Activated CD4-positive, alpha-beta T cell treated with anti-CD3 and anti-CD28 coated beads, Interleukin-2, amount 50 U/mL, for 48 hours (primary cell): Measurements from ENCODE around the gene DENND1B.

Source experiments
- DNase-seq, 2 experiments: peaks; one replicate each; pipeline ENCODE4 v3.0.0-alpha.2; 2020

The DENND1B gene

DNA sequence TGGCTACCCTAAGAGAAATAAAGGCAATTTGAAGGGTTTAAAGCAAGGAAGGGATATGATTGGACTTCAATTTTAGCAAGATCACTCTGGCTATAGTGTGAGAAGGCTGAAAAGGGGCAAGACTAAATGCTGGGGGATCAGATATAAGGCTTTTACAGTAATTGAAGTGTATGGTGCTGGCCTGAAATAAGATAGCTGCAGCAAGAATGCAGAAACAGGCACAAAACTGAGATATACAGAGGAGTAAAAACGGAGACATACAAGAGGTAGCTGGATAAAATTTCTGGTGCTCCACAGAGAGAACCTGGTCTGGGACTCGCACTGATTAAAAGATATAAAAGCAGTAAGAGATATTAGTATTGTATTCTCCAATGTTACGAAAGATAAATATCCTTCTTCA lies 92.0 kb downstream of the DENND1B start:
- no peak for DNase-seq

DNA sequence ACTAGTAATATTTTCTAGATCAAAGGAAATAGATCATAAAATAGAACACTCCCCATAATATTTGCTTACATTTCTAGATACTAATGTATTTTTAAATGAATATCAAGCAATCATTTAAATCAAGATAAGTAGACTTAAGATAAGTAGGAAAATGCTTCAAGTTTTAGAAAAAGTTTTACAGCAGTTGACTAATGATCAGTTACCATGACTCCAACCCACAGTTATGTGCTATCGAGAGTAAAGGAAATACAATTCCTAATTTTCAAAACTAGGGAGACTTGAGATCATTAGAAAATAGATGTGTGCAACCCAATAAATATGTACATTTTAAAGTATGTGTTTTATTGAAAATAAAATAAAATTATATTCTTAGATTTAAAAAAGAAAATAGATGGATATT lies 95.0 kb downstream of the DENND1B start:
- DNase-seq, result no peak

DNA sequence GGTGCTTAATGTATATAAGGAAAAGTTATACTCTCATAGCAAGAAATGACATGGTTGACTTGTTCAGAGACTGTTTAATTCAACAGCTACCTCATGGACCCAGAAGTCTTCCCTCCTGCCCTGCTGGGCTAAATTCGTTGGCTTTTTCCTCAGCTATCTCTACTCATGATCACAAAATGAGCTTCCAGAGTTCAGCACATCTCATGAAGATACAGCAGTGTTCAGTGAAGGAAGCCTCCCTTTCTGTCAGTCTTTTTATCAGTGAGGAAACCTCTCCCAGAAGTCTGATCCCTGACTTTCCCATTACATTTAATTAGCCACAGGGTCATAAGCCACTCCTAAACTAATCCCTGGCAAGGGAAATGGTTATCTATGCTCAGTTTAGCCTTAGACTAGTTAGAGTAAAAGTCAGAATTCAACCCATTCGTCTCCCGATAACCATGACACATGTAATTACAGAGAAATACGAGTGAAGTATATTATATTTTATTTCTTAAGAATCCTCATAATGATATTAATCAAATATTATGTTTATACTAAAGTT lies 97.5 kb downstream of the DENND1B start:
- no peak for DNase-seq

DNA sequence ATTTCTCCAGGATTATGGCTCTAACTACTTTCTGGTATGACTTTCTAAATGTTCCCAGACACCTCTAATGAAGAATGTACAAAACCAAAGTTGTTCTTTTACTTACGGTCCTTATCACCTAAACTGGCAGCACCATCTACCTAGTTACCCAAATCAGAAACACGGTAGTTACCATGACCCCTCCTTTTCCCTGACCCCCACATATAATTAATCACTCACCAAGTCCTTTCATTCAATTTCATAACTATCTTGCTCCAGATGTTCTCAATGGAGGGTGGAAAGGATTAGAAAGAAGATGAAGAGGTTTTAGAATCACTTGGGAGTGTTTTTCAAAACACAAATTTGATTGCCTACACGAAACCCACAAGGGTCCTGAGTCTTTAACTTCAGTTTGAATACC lies 98.0 kb downstream of the DENND1B start:
- no peak for DNase-seq

DNA sequence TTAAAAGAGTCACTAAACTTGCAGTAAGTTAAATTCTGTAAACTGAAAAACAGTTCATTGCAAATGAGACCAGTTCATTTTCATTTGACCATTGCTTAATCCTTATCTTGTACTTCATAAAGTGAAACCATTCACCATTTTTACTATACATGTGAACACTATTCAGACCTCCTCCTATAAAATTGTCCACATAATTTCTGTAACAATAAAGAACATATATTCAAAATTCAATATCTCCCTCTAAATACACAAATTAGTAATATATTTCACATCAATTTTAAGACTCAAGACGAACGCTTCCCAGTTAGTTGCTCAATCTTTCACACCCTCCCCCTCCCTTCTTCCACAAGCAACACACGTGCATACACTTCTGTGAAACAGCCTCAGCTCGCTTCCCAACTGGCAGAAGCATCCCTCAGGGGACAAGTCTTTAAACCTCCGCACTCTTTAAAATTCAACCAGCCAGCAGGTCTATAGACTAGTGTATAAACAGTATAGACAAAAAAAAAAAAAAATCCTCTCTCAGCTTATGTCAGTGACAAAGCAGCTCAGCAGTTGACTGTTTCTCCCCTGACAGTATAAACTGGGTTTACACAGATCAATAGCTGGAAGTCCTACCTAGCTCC lies 99.6 kb downstream of the DENND1B start:
- no peak for DNase-seq

DNA sequence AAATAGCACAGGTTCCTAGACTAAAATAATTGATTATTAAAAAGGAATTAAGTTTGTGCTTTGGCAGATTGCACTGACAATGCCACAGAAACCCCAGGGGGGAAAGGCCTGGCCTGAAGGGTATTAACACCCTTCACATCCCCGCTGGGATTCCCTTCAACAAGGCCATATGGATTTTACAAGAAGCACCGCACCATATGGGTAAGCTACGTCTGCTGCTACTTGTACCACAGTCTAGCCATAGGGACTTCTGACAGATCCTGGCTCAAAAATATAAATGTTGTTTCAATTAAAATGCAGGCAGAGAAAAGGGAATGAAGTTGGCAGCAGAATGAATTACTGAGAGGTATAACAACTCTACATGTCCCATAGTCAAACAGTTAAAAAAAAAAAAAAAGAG lies 101.0 kb downstream of the DENND1B start:
- no peak for DNase-seq

DNA sequence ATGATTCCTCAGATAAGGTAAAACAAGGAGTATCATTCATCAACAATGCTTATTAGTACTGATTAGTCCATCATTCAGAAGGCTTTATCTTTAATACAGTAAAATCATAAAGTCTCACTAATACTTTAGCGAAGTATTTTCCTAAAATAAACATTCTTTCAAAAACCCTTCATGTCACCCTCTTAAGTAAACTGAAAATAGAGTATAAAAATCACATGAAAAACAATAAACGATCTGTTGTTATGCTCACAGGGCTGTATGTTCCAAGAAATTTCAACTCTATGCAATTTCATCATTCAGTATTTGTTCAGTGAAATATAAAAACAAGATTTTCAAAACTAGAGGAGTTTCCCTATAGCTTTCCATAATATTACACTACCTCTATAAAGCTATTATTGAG lies 102.0 kb downstream of the DENND1B start:
- no peak for DNase-seq

DNA sequence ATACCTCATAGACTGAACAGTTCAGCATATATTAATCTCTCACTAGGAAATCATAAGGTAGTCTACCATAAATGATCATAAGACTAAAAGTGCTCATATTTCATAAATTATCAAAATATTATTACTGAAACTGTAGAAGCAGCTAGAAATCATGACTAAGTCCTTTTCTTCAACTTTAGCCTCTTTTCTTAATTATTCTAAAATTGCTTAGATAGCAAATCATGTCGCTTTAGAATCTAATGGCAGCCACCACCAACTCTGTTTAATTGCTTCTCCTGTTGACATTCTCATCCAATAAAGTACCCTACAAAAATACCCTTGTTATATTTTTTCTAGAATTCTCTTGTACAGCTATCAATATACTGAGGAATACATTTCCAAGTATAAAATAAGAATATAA lies 102.9 kb downstream of the DENND1B start:
- DNase-seq, result no peak

DNA sequence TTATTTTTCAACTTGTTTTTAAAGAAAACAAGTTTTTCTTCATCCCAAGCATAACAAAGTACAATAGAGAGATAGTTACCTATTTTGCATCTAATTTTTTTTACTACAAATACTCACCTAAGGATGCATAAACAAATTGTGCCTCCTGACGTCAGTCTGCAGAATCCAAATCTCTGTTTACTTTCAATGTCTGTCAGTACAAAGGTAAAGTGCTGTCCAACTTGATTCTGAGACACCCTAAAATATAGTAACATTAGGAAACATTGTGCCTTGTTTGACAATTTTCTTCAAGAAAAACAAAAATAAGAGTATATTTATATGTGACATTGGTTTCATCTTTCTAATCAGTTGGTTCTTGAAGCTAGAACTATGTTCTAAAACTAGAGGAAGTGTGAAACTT lies 103.4 kb downstream of the DENND1B start:
- no peak for DNase-seq

DNA sequence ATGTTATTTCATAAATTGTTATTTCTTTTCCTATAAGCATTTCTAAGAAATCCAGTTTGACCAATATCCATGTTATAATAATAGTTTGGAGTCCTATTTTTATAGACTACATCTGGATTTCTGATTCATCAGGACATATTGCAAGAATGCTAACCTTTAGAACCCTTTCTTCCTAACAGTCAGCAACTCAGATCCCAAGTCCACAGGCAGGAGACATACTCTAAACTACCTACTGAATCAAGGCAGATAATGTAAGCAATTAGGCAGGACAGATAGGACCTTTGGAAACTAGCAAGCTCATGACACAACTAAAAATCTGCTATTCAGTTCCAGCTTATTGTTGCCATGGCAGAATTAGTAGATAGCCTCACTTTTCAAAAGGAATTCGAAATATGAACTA lies 104.1 kb downstream of the DENND1B start:
- DNase-seq, result no peak

DNA sequence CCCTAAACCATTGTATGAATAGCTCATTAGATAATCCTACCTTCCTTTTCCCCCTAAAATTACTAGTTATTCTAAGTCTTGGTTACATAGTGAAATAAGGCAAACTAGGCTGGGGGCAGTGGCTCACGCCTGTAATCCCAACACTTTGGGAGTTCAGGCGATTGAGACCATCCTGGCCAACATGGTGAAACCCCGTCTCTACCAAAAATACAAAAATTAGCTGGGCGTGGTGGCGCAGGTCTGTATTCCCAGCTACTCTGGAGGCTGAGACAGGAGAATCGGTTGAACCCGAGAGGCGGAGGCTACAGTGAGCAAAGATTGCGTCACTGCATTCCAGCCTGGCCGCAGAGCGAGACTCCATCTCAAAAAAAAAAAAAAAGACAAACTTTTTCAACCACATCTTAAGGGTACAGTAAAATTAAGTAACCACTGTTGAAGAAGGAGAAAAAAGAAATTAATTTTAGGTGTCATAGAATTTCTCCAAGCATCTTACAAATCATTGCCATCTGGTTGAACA lies 108.5 kb downstream of the DENND1B start:
- no peak for DNase-seq

DNA sequence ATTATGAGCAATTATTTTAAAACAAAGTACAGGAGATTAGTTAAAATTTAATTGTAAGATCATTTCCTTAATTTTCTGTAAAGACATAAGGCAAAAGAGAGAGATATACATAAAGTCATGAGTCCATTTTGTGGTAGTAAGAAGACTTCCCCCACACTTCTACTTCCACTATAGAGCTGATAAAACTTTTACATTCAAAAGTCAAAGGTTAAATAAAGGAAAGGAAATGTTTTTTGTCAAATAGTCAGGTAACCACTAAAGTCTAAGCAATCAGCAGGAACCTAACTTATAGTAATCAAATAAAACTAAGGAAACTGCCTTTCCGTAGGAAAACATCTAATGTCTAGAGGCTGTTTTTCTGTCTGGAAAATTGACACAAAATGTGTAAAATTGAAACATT lies 110.9 kb downstream of the DENND1B start:
- DNase-seq, result no peak

DNA sequence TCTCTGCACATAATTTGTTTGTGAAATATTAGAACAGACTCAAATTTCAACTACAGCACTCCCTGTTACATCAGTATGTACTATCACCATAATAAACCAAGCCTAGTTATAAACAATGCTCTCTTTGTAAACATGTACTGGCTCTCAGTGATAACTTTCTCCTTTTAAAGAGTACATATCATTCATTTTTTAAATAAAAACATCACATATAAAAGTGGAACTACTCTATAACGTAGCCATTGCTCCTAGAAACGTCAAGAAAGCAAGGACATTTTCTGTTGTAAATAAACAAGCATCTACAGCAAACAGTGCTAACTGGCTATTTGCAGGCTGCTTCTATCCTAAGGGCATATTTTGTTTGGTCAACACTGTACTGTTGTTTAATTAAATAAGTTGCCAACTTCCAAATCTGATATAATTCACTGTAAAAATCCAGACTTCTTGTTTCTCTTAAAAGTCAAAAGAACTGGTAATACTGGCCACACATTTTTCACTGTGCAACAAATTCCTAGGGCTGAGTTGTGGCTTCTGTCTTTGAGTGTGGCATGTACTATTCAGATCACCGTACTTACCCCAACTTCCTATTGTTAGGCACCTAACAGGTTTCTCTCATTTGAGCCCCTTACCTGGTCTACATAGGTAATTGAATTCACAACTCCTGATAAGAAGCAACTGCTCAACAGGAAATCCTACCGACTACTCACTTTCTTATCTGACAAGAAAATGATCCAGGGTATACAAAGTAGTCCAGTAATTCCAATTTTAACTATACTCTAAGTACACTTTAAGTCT lies 111.9 kb downstream of the DENND1B start:
- DNase-seq, result no peak

DNA sequence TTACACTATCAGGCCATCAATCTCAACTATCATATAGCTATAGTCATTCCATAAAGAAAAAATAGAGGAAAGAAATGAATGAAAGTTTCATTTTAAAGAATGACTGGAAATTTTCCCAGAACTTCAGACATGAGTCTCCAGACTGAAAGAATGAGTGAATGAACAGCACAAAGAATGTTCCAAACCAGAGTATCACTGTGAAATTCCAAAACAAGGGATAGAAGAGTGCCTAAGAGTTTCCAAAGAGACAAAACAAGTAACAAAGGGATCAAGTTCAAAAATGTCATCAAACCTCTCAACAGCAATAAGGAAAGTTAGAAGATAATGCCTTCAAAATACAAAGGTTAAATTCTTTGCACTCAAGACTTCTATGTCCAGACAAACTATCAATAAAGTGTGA lies 114.9 kb downstream of the DENND1B start:
- no peak for DNase-seq

DNA sequence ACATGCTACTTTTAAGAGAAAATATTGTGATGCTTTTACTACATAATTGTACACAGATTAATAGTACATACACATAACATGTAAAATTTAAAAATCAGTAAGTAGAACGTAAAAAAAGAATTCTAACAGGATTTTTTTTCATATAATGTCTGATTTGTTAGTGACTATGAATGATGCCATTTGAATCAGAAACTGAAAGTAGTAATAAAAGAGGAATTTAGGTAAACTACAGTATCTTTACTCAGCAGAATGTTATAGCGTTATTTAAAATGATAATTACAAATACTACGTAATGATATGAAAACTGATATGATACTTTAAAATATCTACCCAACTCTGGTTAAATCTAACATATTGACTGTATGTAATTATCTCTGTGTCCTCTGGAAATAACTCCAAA lies 116.1 kb downstream of the DENND1B start:
- DNase-seq, result no peak

DNA sequence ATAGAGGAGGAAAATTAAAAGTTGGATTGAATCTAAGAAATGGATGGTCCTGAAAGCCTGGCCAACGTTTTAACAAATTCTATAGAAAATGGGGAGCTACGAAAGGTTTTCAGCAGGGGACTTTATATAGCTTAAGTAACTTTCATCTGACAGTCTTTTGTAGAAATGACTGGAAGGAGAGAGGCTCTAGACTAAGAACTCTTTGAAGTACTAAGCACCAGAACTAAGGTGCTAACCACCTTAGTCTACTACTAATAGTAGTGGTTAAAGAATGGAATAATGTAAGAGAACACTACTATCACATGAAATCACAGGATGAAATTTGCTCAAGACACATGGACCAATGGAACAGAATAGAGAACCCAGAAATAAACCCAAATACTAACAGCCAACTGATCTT lies 126.1 kb downstream of the DENND1B start:
- DNase-seq, result no peak

DNA sequence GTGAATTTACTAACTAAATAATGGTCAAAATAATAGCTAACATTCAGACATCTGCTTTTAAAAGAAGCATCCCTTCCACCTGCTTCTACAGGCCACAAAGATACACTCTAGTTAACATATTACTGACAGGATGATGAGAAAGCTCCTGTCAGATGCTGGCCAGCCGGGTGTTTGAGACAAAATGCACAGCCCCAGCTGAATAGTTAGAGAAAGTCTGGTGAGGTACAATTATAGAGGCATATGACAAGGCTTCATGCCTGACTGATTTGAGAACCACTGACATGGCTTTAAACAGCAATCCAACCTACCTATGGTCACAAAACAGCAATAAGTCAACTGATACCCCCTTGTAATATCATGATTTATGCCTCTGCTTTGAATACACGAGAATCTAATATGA lies 137.0 kb downstream of the DENND1B start:
- no peak for DNase-seq

DNA sequence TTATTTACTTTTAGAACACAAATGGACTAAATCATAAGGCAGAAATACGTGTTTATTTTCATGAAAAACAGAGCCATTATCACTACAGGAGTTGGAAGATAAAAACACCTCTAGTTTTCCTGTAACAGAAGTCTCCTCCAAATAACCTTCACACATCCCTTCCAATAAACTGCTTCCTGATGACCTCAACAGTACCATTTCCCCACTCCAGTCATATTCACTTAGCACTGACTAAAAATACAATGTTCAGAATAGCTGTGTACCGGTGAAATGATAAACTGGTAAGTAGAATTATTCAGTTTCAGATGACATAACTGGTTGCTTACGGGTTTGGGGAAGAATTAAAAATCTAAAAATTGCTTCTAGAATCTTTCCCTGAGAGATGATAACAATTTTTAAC lies 137.9 kb downstream of the DENND1B start:
- no peak for DNase-seq

DNA sequence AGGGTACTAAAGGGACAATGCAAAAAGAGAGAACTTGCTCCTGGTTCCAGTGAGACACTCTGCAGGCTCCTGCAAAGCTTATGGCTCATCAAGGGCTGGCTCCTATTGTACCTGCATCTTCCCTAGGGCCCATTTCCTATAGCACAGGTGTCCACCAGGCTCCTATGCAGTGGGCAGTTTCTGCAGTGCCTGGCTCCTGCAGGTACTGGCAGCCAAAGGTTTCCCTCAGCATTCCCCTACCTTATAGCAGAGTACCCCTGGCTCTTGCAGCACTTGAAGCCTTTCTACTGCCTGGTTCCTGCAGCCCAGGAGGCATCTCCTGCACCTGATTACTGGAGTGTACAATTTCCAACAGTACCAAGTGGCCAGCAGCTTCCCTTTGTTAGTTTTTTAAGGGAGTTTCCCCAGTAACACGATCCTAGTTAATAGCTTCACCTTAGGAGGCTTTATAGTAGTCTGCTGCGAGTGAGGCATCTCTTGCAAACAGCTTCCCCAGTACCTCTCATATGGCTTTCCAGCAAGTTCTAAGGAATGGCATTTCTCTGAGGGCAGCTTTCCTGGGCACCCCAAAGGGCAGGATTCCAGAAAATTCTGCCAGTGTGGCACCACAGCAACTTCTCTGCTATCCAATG lies 141.7 kb downstream of the DENND1B start:
- no peak for DNase-seq

DNA sequence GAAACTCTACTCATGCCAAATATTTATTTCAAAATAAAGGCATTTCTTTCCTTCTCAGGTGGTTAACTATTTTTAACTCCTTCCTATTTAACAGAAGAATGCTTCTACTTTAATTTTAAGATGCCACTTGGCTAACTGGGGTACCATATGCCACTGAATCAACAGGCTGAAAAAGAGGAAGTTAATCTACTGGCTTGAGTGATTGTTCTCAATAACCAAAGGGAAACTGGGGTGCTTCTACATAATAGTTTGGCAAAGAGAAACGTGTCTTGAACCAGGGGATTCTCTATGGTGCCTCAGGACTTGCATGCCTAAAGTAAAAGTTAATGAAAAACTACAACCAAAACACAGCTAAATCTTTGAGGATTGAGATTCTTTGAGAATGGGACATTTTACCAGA lies 142.6 kb downstream of the DENND1B start:
- no peak for DNase-seq

DNA sequence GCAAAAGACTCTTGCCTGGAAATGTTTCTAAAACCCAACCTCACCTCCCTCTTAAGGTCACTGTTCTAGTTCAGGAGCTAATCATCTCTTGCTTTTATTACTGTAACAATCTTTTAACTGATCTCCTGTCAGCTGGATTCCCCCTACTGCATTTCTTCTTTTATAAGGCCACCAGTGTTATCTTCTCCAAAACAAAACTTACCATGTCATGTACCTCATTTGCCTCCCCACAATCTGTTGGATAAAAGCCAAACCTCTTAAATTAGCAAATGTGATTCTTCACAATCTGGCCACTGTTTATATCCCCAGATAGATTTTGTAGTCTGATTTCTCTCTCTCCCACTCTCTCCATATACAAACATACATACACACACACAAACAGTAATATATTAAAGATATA lies 143.3 kb downstream of the DENND1B start:
- DNase-seq, result no peak

DNA sequence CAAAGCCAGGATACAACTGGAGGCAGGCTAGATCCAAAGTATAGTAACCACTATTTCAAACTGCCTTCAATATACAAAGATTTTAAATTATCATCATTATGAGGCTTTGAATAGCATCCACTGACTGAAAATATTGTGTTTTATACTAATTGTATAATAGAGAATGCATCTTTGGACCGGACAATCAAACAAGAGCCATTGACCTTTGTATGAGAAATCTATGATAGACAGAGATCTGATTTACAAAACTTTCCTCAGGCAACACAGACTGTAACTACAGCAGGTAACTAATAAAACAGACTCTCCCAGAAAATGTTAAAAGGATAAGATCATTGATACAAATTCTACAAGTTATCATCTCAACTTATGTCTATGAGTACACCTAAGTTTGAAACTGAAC lies 152.9 kb downstream of the DENND1B start:
- no peak for DNase-seq

DNA sequence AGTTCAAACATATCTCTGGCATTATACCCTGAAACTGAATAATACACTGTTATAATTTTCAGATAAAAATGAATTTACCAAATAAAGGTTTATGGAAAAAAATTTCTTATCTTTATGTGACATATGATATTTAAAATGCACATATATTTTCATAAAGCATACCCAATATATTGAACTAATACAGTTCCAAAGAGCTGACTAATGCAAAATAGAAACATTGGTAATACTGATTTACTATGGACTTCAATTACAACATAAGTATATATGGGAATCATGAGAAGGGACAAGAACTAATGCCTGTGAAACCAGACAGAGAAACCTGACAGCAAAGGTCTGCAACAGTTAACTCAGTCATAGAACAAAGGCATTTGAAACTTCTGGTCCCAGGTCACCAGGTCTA lies 153.5 kb downstream of the DENND1B start:
- DNase-seq, result no peak

DNA sequence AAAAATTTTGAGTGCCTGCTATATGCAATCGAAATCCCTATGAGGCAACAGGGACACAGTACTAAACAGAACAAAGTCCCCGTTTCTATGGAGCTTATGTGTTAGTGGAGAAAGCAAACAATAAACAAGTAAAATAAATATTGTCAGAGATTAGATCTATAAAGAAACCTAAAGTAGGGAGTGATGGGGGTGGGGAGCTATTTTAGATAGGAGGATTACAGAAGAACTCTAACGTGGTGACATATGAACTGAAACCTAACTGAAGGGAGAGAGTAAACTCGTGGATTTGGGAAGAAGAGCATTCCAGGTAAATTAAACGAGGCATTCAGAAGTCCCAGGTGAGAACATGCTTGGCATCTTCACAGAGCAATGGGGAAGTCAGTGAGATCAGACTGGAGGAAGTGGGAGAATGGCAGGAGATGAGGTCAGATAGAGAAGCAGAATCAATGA lies 154.5 kb downstream of the DENND1B start:
- no peak for DNase-seq
